IMR-90 (cell line): ENCODE data around the gene LTC4S. TPM values are rescaled to one million over a fixed set of nuclear protein-coding genes. Genes with fewer than 3 reads are reported as not detected.
A peak's percentile ranks its signal among the peaks of the same experiment; 100 is the strongest.

ENCODE experiments used
- ATAC-seq: fragments of 200-7000 bp; cut with Tn5 transposase; 2 replicates; pipeline ENCODE4 v1.9.1; 2020; ENCODE audit warnings: low read depth, mild to moderate bottlenecking, moderate library complexity
- BruUV-seq: library from RNA; stranded (reverse); fragments of 400-500 nt; replicated peaks from 2 replicates; lab custom pipeline; 2021; lab: Mats Ljungman, UMichigan
- CTCF ChIA-PET: fragments of 300-600 bp; formaldehyde crosslinking; extraction: SDS; loops from one replicate; lab custom pipeline; 2021; ENCODE audit warnings: antibody characterized with exemption; lab: Yijun Ruan, JAX
- POLR2A ChIA-PET: fragments of 300-600 bp; sonication (Branson Sonifier 250); formaldehyde crosslinking; loops from one replicate; lab custom pipeline; 2022; ENCODE audit warnings: antibody characterized with exemption; ENCODE audit not compliant: unreplicated experiment; lab: Charles Lee
- DNase-seq: peaks from one replicate; pipeline ENCODE4 v3.0.0; 2013
- H2AFZ ChIP-seq: replicated peaks from 2 replicates; pipeline ENCODE3; 2013; ENCODE audit warnings: low read length, mild to moderate bottlenecking; ENCODE audit not compliant: poor library complexity
- H2AK5ac ChIP-seq: 2 replicates; pipeline ENCODE4 v1.6.1; 2013; ENCODE audit warnings: low read depth, low read length, inconsistent platforms
- H2AK9ac ChIP-seq: replicated peaks from 2 replicates; pipeline ENCODE3; 2013; ENCODE audit warnings: mild to moderate bottlenecking, low read depth, low read length, moderate library complexity; ENCODE audit not compliant: poor library complexity
- H2BK120ac ChIP-seq: 2 replicates; pipeline ENCODE4 v1.6.1; 2013; ENCODE audit warnings: low read depth, low read length, inconsistent platforms
- H2BK15ac ChIP-seq: 3 replicates; pipeline ENCODE4 v1.6.1; 2013; ENCODE audit warnings: low read depth, low read length, inconsistent platforms
- H2BK20ac ChIP-seq: 2 replicates; pipeline ENCODE4 v1.6.1; 2013; ENCODE audit warnings: low read depth, mild to moderate bottlenecking, inconsistent platforms, low read length, moderate library complexity
- H2BK5ac ChIP-seq: 2 replicates; pipeline ENCODE4 v1.6.1; 2013; ENCODE audit warnings: mild to moderate bottlenecking, low read depth, low read length, inconsistent platforms; ENCODE audit not compliant: poor library complexity, severe bottlenecking
- H3K14ac ChIP-seq: replicated peaks from 2 replicates; pipeline ENCODE4 v1.6.1; 2013; ENCODE audit warnings: low read depth, low read length, inconsistent platforms
- H3K18ac ChIP-seq: 2 replicates; pipeline ENCODE4 v1.6.1; 2013; ENCODE audit warnings: low read depth, low read length, control low read depth
- H3K23ac ChIP-seq: 2 replicates; pipeline ENCODE4 v1.6.1; 2013; ENCODE audit warnings: low read depth, low read length, inconsistent platforms
- H3K27ac ChIP-seq: 2 replicates; pipeline ENCODE4 v1.5.1; 2013; ENCODE audit warnings: mild to moderate bottlenecking, control low read depth, low read length; ENCODE audit not compliant: insufficient read depth
- H3K27me3 ChIP-seq: 2 replicates; pipeline ENCODE4 v1.6.1; 2013; ENCODE audit warnings: low read length; ENCODE audit not compliant: control insufficient read depth, insufficient read depth
- H3K36me3 ChIP-seq: 2 replicates; pipeline ENCODE4 v1.6.1; 2013; ENCODE audit warnings: low read length, mixed read lengths; ENCODE audit not compliant: control insufficient read depth, insufficient read depth
- H3K4ac ChIP-seq: 2 replicates; pipeline ENCODE4 v1.6.1; 2013; ENCODE audit warnings: low read depth, low read length, inconsistent platforms
- H3K4me1 ChIP-seq: 2 replicates; pipeline ENCODE4 v1.6.1; 2013; ENCODE audit warnings: low read length, mixed read lengths; ENCODE audit not compliant: control insufficient read depth, insufficient read depth
- H3K4me2 ChIP-seq: 2 replicates; pipeline ENCODE4 v1.6.1; 2013; ENCODE audit warnings: low read depth, mild to moderate bottlenecking, control low read depth, low read length, moderate library complexity
- H3K4me3 ChIP-seq: 2 replicates; pipeline ENCODE4 v1.5.1; 2013; ENCODE audit warnings: low read depth, mild to moderate bottlenecking, control low read depth, low read length, moderate library complexity; ENCODE audit not compliant: insufficient read depth
- H3K56ac ChIP-seq: 2 replicates; pipeline ENCODE4 v1.6.1; 2013; ENCODE audit warnings: low read length, inconsistent platforms; ENCODE audit not compliant: insufficient read depth; ENCODE audit errors: extremely low read depth
- H3K79me1 ChIP-seq, 2 experiments: 2 replicates each; pipeline ENCODE4 v1.6.1; 2013; ENCODE audit warnings: low read length in 2 of 2, inconsistent platforms in 1 of 2, low read depth in 1 of 2
- H3K9ac ChIP-seq: 2 replicates; pipeline ENCODE4 v1.6.1; 2013; ENCODE audit warnings: low read depth, low read length, control low read depth
- H3K9me1 ChIP-seq: 2 replicates; pipeline ENCODE4 v1.6.1; 2013; ENCODE audit warnings: low read length, inconsistent platforms; ENCODE audit not compliant: insufficient read depth
- H3K9me3 ChIP-seq: 2 replicates; pipeline ENCODE4 v1.6.1; 2013; ENCODE audit warnings: low read length; ENCODE audit not compliant: control insufficient read depth, insufficient read depth
- H4K20me1 ChIP-seq: 2 replicates; pipeline ENCODE4 v1.6.1; 2013; ENCODE audit warnings: low read length, inconsistent platforms; ENCODE audit not compliant: insufficient read depth
- H4K5ac ChIP-seq: 2 replicates; pipeline ENCODE4 v1.6.1; 2013; ENCODE audit warnings: mild to moderate bottlenecking, low read depth, low read length, control low read depth
- H4K8ac ChIP-seq, 2 experiments: 2 replicates each; pipeline ENCODE4 v1.6.1; 2013; ENCODE audit warnings: low read depth in 2 of 2, low read length in 2 of 2, control low read depth in 1 of 2, inconsistent platforms in 1 of 2
- H4K91ac ChIP-seq: 2 replicates; pipeline ENCODE4 v1.6.1; 2013; ENCODE audit warnings: low read depth, low read length, inconsistent platforms; ENCODE audit not compliant: insufficient read depth
- BHLHE40 ChIP-seq: fragments of 150-350 bp; IDR thresholded peaks from 2 replicates; pipeline ENCODE4 v1.6.1; 2016; ENCODE audit warnings: mild to moderate bottlenecking, low read depth, low read length
- FOS ChIP-seq: fragments of 150-350 bp; IDR thresholded peaks from 2 replicates; pipeline ENCODE4 v1.6.1; 2016; ENCODE audit warnings: low read depth, low read length
- RAD21 ChIP-seq: IDR thresholded peaks from 2 replicates; pipeline ENCODE4 v1.6.1; 2012; ENCODE audit warnings: low read length, improper control_type of control experiment
- SMC3 ChIP-seq: fragments of 150-350 bp; IDR thresholded peaks from 2 replicates; pipeline ENCODE4 v1.6.1; 2016; ENCODE audit warnings: low read depth, mild to moderate bottlenecking, antibody characterized with exemption, low read length, moderate library complexity
- WGBS, 2 experiments: methylation state at CpG; one replicate each; pipeline versions ENCODE4 v1.1.5 to v1.1.7; 2013; ENCODE audit warnings: missing lambda C conversion rate in 2 of 2; ENCODE audit not compliant: insufficient read length in 1 of 2; ENCODE audit errors: extremely low coverage in 2 of 2; 5-methylcytosine and 5-hydroxymethylcytosine counted together
- dilution Hi-C: fragments of 300-500 bp; cut with HindIII; formaldehyde crosslinking; loops from one replicate; pipeline ENCODE4 v1.14.3; 2018; ENCODE audit warnings: low sequenced_read_pairs; ENCODE audit not compliant: unreplicated experiment
- in situ Hi-C: fragments of 300-500 bp; cut with MboI; formaldehyde crosslinking; loops from 3 replicates; pipeline ENCODE4 v1.14.3; 2019; ENCODE audit warnings: low sequenced_read_pairs, inconsistent platforms, mixed read lengths
- intact Hi-C: fragments of 100-400 bp; cut with micrococcal nuclease; formaldehyde crosslinking; loops from 2 replicates; pipeline ENCODE4 v1.10.0; 2022
- polyA plus RNA-seq, 3 experiments: library from polyadenylated mRNA; depleted of rRNA; stranded (reverse); fragments of >200 nt; gene quantifications; 2 replicates each; pipeline ENCODE4 v1.2.3, GENCODE V29; 2012; ENCODE audit warnings: low replicate concordance in 1 of 3
- total RNA-seq: library from RNA; depleted of rRNA; stranded (reverse); fragments of >200 nt; gene quantifications from 2 replicates; pipeline ENCODE4 v1.2.3, GENCODE V29; 2012
- TF ChIP-seq, protein P1 (sequence below): conservative IDR thresholded peaks from 2 replicates; pipeline ENCODE4 v1.5.1; 2012; ENCODE audit warnings: mild to moderate bottlenecking, low read depth, low read length, improper control_type of control experiment
- TF ChIP-seq, protein P2 (sequence below): fragments of 150-350 bp; IDR thresholded peaks from 2 replicates; pipeline ENCODE4 v1.6.1; 2016; ENCODE audit warnings: low read depth, mild to moderate bottlenecking, low read length, moderate library complexity, borderline replicate concordance

The LTC4S gene
- total and polyA plus RNA-seq, 2 of the 4 experiments (the other 2 are of a cell fraction) = 0.72 TPM; not detected in 1

DNA sequence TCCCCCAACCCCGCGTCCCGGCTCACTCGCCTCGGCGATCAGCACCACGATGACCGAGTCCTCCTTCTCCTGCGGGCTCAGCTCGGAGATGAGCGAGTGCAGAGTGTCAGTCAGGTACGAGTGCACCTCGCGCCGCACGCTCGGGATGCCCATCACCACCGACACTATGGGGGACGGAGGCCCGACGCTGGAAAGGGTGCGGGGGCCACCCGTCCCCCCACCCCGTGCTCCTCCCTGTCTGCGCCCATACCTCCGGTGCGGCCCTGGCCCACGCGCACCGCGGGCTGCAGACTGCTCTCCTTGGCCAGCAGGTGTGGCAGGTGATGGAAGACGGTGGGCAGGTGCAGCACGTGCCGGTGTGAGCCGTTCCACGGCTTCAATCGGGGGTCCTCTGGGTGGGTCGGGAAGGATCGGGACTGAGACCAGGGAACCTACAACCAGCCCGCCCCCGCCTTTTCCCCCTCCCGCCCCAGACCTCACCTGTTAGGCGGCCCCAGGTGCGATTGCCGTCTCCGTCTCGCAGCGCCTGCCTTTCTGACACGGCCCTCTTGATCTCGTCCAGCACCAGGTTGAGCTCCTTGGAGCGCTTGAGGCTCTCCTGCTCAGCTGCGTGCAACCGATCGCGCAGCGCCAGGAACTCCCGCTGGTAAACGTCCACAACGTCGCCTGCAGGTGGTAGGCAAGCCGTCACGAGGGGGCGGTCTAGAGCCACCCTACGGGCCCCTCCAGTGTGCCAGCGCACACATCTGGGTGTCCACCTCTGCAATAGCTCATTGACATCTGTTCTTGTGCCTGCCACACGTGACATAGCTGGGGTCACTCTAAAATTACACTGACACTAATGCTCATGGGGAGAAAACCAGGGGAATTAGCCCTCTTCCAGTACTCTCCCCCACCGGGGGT, 7.8 kb downstream of the LTC4S start:
- H2BK20ac ChIP-seq = no peak overlapping the region
- peaks cover 26 to 56% of the 10 kb centered on the region in 2 experiments for H3K79me1 ChIP-seq
- DNase-seq = peak; percentile 48
- H3K27ac ChIP-seq = no peak overlapping the region
- H3K18ac ChIP-seq = no peak overlapping the region
- TF ChIP-seq FOS (no peak), SMC3 (peak; percentile 50), BHLHE40 (no peak), RAD21 (peak; percentile 67)
- TF ChIP-seq, protein P1, sequence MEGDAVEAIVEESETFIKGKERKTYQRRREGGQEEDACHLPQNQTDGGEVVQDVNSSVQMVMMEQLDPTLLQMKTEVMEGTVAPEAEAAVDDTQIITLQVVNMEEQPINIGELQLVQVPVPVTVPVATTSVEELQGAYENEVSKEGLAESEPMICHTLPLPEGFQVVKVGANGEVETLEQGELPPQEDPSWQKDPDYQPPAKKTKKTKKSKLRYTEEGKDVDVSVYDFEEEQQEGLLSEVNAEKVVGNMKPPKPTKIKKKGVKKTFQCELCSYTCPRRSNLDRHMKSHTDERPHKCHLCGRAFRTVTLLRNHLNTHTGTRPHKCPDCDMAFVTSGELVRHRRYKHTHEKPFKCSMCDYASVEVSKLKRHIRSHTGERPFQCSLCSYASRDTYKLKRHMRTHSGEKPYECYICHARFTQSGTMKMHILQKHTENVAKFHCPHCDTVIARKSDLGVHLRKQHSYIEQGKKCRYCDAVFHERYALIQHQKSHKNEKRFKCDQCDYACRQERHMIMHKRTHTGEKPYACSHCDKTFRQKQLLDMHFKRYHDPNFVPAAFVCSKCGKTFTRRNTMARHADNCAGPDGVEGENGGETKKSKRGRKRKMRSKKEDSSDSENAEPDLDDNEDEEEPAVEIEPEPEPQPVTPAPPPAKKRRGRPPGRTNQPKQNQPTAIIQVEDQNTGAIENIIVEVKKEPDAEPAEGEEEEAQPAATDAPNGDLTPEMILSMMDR = peak; percentile 59
- TF ChIP-seq, protein P2, sequence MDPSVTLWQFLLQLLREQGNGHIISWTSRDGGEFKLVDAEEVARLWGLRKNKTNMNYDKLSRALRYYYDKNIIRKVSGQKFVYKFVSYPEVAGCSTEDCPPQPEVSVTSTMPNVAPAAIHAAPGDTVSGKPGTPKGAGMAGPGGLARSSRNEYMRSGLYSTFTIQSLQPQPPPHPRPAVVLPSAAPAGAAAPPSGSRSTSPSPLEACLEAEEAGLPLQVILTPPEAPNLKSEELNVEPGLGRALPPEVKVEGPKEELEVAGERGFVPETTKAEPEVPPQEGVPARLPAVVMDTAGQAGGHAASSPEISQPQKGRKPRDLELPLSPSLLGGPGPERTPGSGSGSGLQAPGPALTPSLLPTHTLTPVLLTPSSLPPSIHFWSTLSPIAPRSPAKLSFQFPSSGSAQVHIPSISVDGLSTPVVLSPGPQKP = no peak
- H2BK120ac ChIP-seq = no peak overlapping the region
- H3K9me3 ChIP-seq = no peaks in the 10 kb centered on the region
- no peak overlapping the region for H2AK5ac ChIP-seq
- H3K9me1 ChIP-seq = 0 out of 2 replicates have a peak, but pooled peaks cover 2% of the 10 kb centered on the region
- ATAC-seq = no peak
- H3K27me3 ChIP-seq = no peaks in the 10 kb centered on the region
- H2AK9ac ChIP-seq = peak overlapping the region; percentile 22
- dilution Hi-C loops = no loop called here
- no peak overlapping the region for H2BK15ac ChIP-seq
- peaks cover 53% of the 10 kb centered on the region for H3K36me3 ChIP-seq
- no peak overlapping the region for H4K8ac ChIP-seq
- H3K14ac ChIP-seq = no peak overlapping the region
- no peak overlapping the region for H3K4ac ChIP-seq
- H3K4me2 ChIP-seq = no peak overlapping the region
- H4K91ac ChIP-seq = no peak overlapping the region
- ChIA-PET POLR2A (no interaction called here), CTCF (interaction anchor here (0.6 kb wide), 1 partner anchor 207 kb away, joined by 4 read pairs; no protein-coding TSS in a partner anchor)
- H3K9ac ChIP-seq = no peak overlapping the region
- H3K56ac ChIP-seq = no peak overlapping the region
- intact Hi-C loops = loop anchor here (5.0 kb wide), 1 partner anchor 106 kb away; the partner anchor contains the start of gene TBC1D9B
- H2BK5ac ChIP-seq = no peak overlapping the region
- H3K4me3 ChIP-seq = no peak overlapping the region
- 64% methylated on average over 32 of the region's 67 CpGs; no CpG with 5 or more reads in 1 of the 2 experiments for WGBS, 2 experiments
- BruUV-seq = no TSS peak
- in situ Hi-C loops = no loop called here
- H4K5ac ChIP-seq = no peak overlapping the region
- H3K23ac ChIP-seq = no peak overlapping the region
- H4K20me1 ChIP-seq = peaks cover 52% of the 10 kb centered on the region
- peak overlapping the region; percentile 37 for H2AFZ ChIP-seq
- peaks cover 22% of the 10 kb centered on the region for H3K4me1 ChIP-seq
